ENCODE measurements around the gene SMAD7.
A peak's percentile ranks its signal among the peaks of the same experiment; 100 is the strongest.

Gene SMAD7

GRCh38 chr18:48929212-48929612 is 21.6 kb downstream of the SMAD7 start:
- no peak for DNase-seq

- peak; percentile 93 for DNase-seq
These were observed 22.0 kb downstream of the SMAD7 start for GRCh38 chr18:48928787-48929186.

- peak; percentile 73 for DNase-seq
These were observed 23.3 kb downstream of the SMAD7 start for GRCh38 chr18:48927286-48928080.

- DNase-seq: peak; percentile 35
These were observed 24.3 kb downstream of the SMAD7 start for GRCh38 chr18:48926420-48926857.

- DNase-seq: no peak
These were observed 25.3 kb downstream of the SMAD7 start for GRCh38 chr18:48925491-48925780.

- no peak for DNase-seq
These were observed 25.9 kb downstream of the SMAD7 start for GRCh38 chr18:48924630-48925490.

- DNase-seq: no peak
These were observed 26.8 kb downstream of the SMAD7 start for GRCh38 chr18:48923746-48924629.

GRCh38 chr18:48922801-48923730 is 27.7 kb downstream of the SMAD7 start:
- DNase-seq: no peak

- no peak for DNase-seq
These were observed 28.5 kb downstream of the SMAD7 start for GRCh38 chr18:48922226-48922800.

GRCh38 chr18:48921305-48922225 is 29.2 kb downstream of the SMAD7 start:
- no peak for DNase-seq

- DNase-seq: no peak
These were observed 30.2 kb downstream of the SMAD7 start for GRCh38 chr18:48920408-48921038.

- no peak for DNase-seq
These were observed 31.2 kb downstream of the SMAD7 start for GRCh38 chr18:48919547-48919946.

- no peak for DNase-seq
These were observed 31.9 kb downstream of the SMAD7 start for GRCh38 chr18:48918660-48919456.

- no peak for DNase-seq
These were observed 32.9 kb downstream of the SMAD7 start for GRCh38 chr18:48917579-48918517.

- no peak for DNase-seq
These were observed 34.9 kb downstream of the SMAD7 start for GRCh38 chr18:48915626-48916425.

GRCh38 chr18:48914581-48915251 is 36.0 kb downstream of the SMAD7 start:
- DNase-seq: no peak

Measured in NCI-H526 treated with DMSO at 0.1 percent for 48 hours (cell line).